HK-2 (cell line): ENCODE measurements around the gene CIB4.

Source experiments
- DNase-seq: peaks from one replicate; pipeline ENCODE4 v3.0.0-alpha.2; 2018; ENCODE audit not compliant: unreplicated experiment

CIB4 gene

DNA sequence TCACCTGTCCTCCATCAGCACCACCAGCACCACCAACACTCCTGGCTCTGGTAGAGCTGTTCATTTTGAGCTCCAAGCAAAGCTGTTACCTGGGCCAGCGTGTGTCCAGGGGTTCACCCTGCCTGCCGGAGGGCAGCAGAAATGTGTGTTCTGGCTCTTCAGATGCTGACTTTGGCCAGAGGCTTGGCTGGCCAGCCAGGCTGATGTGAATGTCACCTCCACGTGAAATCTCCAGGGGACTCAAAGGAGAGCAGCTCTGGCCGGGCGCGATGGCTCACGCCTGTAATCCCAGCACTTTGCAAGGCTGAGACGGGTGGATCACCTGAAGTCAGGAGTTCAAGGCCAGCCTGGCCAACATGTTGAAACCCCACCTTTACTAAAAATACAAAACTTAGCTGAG lies 33.5 kb downstream of the CIB4 start:
- no peak for DNase-seq

DNA sequence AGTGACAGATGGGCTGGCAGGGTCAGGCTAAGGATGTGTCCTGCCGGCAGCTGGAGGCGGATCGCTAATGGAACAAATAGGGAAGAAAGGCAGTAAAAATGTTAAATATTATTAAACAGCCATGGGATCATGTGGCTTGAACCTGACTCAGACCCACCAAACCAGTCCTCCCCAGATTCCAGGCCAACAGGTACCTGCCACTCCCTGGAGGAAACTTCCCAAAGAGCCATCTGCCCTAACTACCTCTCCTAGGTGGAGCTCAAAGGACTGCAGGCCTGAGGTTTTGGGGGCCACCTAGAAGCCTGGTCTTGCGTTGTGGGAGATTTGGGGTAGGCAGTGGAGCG lies 34.3 kb downstream of the CIB4 start:
- no peak for DNase-seq

DNA sequence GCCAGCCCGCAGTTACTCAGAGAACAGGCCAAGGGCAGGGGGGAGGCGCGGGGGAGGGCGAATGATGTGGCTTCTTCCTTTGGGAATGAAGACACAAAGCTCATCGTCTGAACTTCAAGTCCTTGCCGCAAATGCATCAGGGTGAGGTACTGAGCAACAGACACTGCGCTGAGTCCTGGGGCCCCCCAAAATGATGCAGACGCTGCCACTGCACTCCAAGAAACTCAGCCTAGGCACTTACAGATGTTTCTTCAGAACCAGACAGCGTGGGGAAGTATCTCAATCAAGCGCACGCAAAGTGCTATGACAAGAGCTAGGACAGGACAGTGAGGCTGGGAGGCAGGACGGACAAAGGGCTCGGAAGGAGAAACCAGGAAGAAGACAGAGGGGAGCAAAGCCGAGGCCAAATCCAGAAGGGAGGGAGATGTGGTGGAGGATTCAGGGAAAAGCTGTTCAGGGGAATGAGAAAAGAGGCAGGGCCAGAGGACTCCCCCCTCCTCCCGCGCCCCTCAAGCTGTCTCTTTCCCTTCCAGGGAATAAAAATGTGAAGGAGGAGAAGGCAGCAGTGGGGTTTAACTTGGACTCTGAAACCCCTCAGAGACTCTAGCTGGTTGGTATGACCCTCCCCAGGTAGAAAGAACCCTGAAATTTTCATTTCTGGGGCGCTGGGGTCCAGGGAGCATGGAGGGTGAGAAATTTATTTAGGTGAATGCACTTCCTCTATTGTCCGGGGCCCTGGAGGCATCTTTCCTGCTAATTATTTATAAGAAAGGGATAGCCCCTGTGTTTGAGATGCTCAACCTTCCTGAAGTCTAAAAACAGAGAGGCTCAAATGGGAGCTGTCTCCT lies 34.9 kb downstream of the CIB4 start:
- DNase-seq: no peak

DNA sequence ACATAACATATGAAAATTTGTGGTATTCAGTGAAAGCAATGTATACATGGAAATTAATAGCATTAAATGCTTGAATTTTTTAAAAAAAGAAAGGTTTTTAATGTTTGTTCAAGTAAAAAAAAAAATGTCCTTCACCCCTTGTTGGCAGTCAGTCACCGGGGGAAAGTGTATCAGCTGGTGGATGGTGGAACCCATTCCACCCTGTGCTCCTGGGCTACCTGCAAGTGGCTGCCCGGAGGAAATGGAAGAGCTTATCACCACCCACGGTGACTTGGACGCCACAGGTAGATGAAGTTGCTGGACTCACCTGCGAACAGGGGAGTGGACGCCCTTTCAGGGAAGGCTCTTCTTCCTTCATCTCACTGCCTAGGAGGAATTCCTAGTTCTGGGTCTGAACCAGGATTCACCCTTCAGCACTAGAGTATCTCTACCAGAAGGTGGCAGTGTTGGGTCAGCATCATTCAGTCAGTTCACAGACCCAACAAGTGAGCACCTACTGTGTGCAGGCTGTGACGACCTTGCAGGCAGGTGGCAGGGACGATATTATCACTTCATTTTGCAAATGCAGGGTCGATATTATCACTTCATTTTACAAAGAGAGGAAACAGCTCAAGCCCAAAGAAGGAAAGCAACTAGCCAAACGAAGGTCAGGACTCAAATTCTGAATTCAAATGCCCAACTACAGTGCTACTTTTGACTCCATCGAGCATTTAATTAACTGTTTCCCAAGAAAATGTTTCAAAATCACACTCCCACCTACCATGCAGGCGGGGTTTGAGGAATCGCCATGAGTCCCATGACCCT lies 35.8 kb downstream of the CIB4 start:
- peak; percentile 45 for DNase-seq

DNA sequence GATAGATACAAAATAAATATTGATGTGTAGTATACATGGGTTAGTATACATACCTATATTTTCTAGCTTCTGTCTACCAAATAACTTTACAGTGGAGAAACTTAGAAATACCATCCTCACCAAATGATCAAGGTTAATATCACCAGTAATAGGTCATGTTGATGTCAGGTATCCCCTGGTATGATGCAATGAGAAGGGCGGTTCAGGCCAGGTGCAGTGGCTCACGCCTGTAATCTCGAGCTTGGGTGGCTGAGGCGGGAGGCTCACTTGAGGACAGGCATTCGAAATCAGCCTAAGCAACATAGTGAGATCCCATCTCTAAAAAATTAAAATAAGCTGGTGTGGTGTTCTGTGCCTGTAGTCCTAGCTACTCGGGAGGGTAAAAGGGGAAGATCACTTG lies 38.6 kb downstream of the CIB4 start:
- DNase-seq: no peak

DNA sequence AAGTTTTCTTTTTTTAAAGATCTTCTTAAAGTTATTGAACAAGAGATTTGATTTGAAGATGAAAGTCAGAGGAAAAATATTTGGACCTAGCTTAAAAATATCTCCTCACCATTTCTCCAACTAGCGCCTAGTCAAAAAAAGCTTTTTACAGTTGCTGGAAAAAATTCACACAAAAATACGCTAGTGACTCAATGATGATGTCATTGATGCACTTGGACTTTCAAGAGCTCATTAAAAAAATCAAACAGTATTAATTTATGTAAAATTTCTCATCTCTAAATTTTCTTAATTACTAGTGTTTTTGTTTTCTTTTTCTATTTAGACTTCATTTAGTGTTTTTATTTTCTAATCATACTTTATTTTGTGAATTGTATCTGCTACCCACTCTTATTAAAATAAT lies 41.8 kb downstream of the CIB4 start:
- DNase-seq: no peak

DNA sequence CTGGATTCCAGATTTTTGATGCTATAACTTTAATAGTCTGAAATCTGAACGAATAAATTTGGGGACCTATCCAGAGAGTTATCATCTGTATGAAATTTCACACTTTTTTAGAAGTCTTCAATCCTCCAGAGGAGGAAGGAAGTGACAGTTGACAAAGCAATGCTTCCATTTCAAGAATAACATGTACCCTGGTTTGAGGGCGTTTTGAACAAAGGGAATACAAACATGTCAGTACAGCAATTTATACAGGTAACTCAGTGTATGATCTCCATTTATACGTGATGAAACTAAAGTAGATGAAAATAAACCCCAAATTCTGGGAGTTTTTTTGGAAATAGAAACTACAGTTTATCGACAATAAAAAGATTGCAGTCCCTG lies 42.2 kb downstream of the CIB4 start:
- no peak for DNase-seq

DNA sequence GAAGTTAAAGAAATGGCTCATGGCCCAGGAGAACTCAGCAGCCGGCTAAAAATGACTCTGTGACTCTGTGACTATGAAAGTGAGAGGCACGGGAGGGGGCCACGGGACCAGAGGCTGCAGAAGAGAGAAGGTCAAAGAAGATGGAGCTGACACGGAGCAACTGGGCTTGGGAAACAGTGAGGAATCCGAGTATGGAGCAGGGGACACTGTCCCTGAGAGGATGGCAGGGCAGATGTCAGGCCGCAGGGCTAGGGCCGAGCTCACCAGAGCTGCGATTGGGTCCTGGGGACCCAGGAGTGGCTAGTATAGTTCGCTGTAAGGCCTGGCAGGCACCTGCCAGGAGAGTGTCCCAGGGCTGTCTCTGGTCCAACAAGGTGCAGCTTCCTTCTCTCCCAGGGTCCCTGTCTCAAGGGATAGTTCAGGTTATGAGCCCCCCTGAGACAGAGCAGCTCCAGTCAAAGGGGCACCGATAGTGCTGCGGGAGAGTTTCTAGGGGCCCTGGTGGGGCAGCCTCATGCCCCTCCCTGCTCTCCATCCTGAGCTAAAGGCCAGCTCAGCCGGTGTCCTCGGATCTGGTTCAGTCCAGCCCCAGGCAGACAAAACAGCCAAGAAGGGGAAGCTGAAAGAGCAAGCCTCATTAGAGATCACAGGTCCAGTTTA lies 42.7 kb downstream of the CIB4 start:
- no peak for DNase-seq

DNA sequence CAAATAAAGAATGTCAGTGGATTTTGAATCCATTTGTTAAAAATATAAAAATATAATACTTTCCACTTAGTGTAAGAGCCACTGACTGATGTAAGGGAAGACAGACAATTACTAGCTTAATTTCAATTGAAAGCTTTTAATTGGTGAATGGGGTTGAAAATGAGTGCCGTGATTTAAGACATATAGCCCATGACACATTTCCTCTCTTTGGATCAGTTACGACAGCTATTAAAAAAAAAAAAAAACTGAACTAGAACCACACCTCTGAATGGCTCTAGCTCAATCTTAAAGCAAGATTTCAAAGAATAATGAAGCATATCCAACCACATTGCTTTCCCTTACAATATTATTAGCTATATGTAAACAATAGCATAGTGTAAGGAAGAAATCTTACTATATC lies 44.0 kb downstream of the CIB4 start:
- DNase-seq: no peak

DNA sequence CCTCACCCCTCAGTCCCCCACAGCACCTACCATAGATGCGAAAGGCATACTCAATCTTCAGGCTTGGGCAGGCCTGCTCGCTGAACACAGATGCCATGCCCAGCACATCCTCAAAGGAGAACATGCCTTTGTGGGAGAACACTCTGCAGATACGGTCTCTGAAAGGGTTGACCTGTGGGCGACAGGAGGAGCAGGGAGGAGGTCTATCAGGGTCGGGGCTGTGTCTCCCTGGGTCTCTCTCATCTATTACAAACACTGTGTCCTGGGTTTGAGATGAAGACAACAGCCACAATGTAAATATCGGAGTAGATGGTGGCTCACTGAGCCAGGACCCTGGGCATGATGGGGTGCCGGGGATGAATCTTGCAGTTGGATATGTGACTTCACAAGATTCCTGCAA lies 46.0 kb downstream of the CIB4 start:
- DNase-seq: no peak

DNA sequence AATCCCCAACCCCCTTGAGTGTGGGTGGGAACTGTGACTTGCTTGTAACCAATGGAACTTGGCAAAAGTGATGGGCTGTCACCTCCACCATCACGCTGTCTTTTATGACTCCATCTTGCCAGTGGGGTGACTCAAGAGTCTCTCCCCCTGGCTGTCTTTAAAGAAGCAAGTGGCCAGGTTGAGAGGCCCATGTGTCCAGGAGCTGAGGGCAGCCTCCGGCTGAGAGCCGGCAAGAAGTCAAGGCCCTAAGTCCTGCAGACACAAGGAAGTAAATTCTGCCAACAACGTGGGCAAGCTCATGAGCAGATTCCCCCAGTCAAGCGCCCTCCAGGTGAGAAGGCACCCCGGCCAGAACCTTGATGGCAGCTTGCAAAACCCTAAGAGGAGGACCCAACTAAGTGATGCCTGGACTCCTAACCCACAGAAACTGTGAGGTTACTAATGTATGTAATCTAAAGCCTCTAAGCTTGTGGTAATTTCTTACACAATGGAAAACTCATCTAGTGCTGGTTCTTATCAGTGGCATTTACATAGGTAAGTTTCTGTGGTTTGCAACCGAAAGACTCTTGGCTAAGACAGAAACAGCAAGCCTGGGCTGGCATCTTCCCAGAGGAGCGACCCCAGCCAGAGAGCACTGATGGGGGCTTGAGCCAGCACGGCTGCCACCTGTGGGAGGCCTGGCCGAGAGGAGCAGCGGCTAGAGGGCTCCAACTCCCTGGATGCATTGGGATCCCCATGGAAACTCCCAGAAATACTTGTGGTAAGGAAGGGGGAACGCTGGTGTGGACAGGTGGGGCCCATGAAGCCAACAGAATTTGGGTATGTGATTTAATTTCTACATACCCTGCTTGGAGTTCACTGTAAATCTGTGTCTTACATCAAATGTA lies 49.3 kb downstream of the CIB4 start:
- DNase-seq: no peak

DNA sequence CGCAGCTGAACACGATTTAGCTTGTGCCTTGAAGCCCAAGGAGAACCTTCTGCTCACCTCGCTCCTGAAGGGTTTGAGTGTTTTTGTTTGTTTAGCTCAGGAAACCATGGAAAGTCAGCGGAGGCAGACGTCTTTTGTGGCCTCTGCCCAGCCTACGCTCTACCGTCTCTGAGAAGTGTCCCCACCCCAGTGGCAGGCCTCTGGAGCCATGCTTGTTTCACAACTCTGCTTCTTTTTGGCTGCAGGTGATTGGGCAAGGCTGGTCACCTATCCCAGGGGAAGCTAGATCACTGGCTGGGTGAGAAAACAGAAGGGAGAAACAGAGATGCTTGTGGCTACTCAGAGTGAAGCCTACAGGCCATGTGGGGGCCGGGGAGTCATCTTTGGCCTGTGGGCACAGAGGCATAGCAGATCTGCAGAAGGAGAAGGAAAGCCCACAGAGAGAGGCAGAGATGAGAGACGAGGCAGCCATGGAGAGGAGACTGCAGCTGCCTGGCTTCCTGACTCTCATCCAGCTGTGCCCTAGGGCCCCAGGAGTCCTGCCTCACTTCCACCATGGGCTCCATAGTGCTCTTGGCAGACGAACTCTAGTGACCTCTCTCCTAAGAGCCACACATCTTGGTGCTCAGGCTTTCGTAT lies 50.1 kb downstream of the CIB4 start:
- no peak for DNase-seq

DNA sequence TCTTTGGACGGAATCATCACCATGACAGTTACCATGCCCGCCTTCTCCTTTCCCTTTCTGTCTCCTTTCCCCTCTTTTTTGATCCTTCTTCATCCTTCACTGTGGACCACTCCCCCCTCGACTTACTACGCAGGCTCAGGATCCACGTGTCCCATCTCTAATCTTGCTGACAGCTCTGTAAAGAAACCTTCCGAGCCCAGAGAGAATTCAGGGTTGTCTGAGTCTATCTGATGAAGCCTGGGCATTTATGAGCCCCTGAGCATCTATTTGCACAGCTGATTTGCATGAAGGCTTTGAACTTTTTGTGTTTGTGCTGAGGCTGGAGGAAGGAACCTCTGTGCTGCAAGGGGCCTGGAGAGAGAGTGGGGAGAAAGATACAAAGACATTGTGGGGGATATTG lies 50.7 kb downstream of the CIB4 start:
- DNase-seq: no peak

DNA sequence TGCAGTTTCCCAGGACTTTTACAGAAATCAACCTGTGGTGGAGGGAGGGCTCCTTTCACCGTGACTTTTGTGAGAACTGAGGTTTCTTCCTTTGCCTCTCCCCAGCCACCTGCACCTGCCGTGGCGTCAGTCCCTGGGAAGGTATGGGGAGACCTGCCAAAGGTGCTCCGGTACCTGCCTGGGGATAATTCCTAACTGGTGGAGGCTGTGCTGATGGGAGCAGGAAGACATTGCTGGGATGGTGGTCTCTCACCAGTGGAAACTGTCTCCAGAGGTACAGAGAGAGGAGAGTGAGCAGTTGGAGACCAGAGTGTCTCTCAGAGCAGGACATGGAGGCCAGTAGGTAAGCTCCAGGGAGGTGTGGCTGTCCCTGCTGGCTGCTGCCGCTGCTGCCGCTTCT lies 52.6 kb downstream of the CIB4 start:
- DNase-seq: no peak

DNA sequence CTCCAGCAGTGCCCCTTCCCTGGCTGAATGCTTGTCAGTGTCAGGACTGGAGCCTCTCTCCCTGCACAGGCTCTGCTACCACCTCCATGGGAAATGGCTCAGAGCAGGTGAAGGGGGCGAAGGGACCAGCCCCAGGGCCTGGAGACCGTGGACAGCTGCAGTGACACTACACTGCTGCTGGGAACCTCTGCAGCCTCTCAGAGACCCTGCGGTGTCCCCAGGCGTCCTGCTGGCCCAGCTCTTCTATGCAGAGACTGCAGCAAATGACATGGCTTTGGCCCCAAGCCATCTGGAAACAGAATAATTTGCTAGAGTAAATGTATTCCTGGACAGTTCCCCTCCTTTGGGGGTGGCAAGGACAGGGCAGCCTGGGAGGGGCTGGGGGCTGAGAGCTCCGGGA lies 53.2 kb downstream of the CIB4 start:
- DNase-seq: no peak

DNA sequence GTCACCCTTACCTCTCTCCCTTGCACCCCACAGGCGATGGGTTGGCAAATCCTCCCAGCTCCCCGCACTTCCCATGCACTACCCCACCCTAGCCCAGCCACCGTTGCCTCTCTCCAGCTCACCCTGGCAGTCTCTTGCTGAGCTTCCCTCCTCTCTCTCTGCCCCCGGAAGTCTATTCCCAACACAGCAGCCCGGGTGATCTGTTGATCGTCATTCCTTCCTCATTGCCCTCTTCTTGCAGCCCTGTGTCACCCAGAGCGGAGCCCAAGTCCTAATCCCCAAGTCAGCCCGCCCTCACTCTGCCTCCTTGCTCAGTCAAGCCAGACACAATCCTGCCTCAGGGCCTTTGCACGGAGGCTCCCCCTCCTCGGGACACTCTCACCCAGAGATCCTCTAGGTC lies 55.2 kb downstream of the CIB4 start:
- no peak for DNase-seq

DNA sequence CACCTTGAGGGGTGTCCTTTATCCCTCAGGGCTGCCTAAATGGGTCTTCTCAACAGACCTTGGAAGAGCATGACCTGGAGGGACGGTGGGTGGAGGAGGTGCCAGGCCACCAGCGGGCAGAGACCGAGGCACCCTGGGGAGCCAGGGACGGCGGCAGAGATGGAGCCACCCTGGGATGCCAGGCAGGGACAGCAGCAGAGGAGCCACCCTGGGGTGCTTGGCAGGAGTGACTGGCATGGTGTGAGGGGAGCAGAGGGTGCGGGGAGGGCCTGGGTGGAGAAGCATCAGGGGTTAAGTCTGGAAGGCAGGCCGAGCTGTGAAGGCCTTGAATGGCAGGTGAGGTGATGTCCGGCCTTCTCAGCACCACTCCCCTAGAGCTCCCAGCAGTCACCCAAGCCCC lies 56.1 kb downstream of the CIB4 start:
- DNase-seq: no peak

DNA sequence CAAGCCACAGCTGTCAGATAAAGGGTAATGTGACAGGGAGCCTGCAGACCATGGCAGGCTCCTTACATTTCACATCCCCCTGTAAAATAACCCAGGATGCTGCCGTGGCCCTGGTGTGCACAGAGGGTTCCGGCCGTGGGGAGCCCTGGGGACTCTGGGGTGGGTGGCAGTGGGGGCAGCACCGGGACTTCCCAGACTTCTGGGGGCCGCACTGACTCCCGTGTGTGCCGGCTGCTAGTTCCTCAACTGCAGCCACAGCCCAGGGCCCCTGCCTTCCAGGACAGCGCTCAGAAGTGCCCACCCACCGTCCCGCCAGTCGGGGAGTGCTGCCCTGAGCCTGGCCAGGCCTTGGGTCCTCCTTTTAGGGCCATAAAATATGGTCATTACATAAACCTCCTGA lies 56.5 kb downstream of the CIB4 start:
- no peak for DNase-seq

DNA sequence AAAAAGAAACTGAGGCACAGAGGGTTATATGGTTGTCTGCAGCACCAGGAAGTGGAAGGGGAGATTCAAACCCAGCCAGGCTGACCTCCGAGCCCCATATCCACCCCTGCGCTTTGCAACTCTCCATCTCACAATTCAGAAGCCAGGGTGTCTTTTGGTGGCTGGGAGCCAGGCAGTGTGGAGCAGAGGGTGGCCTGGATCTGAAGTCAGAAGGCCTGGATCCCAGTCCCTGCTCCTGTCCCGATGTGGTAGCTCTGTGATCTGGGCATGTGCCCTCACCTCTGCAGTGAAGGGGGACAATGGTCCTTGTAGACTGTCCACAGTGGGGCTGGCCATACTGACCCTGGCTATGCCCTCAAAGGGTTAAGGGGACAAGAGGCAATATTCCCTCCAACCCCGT lies 57.0 kb downstream of the CIB4 start:
- no peak for DNase-seq

DNA sequence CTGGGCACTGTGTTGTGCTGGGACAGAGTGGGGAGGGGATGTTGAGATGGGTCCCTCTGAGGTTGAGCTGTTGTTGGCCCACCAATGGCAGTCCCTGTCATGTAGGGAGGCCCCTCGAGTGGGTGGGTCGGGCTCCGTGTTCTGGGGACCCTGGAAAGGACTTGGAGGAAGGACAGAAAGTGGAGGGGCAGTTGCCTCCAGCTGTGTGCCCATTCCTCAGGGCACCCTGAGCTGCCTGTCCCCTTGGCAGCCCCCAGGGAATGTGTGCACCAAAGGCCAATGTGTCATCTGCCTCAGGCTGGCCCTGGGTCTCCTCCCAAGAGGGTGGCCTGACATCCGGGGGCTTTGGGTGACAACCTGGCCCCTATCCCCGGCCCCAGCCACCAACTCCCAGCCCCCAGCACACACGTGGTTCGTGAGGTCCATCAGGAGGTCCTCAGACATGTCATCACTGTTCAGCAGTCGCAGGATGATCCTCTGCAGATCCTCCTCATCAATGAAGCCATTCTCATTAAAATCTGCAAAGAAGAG lies 57.7 kb downstream of the CIB4 start:
- DNase-seq: no peak

DNA sequence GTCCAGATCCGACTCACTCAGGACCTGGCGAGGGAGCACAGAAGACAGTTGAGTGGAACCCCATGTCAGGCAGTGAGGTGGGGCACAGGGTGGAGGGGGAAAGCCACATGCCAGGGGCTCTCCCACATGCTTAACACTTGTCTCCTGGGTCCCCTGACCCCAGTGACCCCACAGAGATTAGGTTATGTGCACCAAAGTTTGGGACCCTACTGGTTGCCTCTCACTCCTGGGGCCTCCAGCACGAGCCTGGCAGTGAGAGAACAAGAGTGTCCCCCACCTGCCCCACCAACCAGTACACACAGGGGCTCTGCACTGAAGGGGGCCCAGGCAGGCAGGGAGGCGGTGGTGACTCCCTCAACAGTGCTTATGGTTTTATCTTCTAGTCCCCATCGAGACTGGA lies 58.3 kb downstream of the CIB4 start:
- DNase-seq: no peak
